Choroid plexus epithelial cell (primary cell): ENCODE data around the gene RAE1.

Source experiments
- DNase-seq: peaks from one replicate; pipeline ENCODE4 v3.0.0-alpha.2; 2010; ENCODE audit warnings: low read depth
- H3K4me3 ChIP-seq: 2 replicates; pipeline ENCODE4 v1.5.1; 2011; ENCODE audit warnings: low read depth, mild to moderate bottlenecking, control low read depth, low read length, moderate library complexity
- CTCF ChIP-seq: conservative IDR thresholded peaks from 2 replicates; pipeline ENCODE4 v1.5.1; 2011; ENCODE audit warnings: low read depth, mild to moderate bottlenecking, control low read depth, inconsistent platforms, low read length, moderate library complexity

The RAE1 gene

GRCh38 chr20:57351042-57351783, at the start of gene RAE1:
Gene RAE1 (plus strand): TSS chr20:57351255. CDS start chr20:57354039, 2,784 bp downstream.
- H3K4me3 ChIP-seq: peak within 1 kb of the TSS; percentile 94
- TF ChIP-seq CTCF: no peak
- DNase-seq: peak; percentile 96

GRCh38 chr20:57306747-57307146, 44.3 kb upstream of the RAE1 start:
- DNase-seq: no peak
- H3K4me3 ChIP-seq: no peak overlapping the region
- TF ChIP-seq CTCF: no peak

GRCh38 chr20:57308451-57309271, 42.4 kb upstream of the RAE1 start:
- no peak overlapping the region for H3K4me3 ChIP-seq
- TF ChIP-seq CTCF: no peak
- DNase-seq: no peak

- H3K4me3 ChIP-seq: no peak overlapping the region
- TF ChIP-seq CTCF: no peak
- DNase-seq: no peak
Measured at GRCh38 chr20:57309544-57310115, 41.4 kb upstream of the RAE1 start.

- no peak for TF ChIP-seq CTCF
- DNase-seq: no peak
- no peak overlapping the region for H3K4me3 ChIP-seq
Measured at GRCh38 chr20:57310821-57311514, 40.1 kb upstream of the RAE1 start.

GRCh38 chr20:57312138-57312537, 38.9 kb upstream of the RAE1 start:
- no peak overlapping the region for H3K4me3 ChIP-seq
- no peak for DNase-seq
- TF ChIP-seq CTCF: no peak
